GM20431 (cell line): ENCODE results near the gene CLHC1.

Experiments used
- in situ Hi-C: fragments of 300-500 bp; cut with MseI, MboI; formaldehyde crosslinking; loops from one replicate; pipeline ENCODE4 v1.15.0; 2020; ENCODE audit warnings: low sequenced_read_pairs; ENCODE audit not compliant: unreplicated experiment

The CLHC1 gene

GRCh38 chr2:55173438-55174054 lies 58.5 kb downstream of the CLHC1 start:
- in situ Hi-C loops: loop anchor here (25.0 kb wide), 1 partner anchor 286 kb away; no protein-coding TSS in a partner anchor

DNA sequence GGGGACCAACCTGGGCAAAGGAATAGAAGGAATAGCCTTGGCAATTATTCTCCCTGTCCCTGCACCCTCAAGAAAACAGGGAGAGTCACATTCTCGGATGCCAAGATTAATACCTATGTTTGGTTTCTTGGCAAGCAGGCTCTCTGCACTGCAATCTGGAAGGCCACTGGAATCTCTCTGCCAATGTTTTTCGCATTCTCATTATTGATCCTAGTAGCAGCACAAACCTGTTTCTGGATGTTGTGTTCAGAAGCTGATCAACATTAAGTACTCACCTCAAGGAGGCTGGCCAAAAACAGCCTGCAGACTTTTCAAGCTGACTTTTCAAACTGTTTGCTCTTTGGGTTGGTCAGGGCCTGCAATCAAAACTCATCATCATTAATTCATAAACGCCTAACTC lies 62.2 kb downstream of the CLHC1 start:
- in situ Hi-C loops: loop anchor here (25.0 kb wide), 1 partner anchor 283 kb away; no protein-coding TSS in a partner anchor

- in situ Hi-C loops: loop anchor here (25.0 kb wide), 1 partner anchor 282 kb away; no protein-coding TSS in a partner anchor
Measured at GRCh38 chr2:55169359-55169758, 62.7 kb downstream of the CLHC1 start.

DNA sequence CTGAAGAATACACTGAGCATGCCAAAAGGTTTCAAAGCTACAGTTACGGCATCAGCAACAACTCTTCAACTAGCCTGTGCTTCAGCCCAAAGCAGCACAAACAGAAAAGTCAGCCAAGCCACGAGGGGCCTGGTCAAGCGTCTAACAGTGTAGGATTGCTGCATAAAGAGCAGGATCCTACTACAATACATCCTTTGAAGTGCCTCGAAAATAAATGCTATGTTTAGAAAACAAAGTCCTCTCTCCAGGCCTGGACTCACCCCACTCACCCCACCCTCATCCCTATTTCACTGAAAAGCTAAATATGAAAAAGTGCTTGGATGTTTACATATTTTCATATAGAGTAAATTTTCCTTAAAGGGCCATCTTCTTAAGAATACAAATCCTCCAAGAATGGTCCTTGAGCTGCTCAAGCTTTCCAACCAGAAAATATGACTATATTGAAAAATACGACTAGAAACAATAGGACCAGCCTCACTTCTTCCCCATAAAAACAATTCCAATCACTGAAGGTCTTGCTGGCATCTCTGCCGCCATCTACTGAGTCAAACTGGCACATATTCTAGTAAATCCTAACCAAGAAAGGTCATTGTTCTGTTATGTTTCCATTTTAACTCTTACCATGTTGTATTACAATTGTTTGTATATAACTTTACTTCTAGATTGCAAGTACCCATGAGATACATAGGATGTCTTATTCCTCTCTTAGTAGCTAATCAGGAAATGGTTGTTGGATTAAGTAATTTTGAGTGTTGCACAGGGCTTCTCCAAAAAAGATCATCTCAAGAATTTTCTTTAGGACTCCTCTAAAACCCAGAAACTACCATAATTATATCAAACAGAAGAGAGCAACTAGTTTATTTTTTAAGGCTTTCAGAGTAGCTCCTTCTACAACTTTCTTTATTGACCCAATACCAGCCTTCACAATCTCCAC lies 63.6 kb downstream of the CLHC1 start:
- in situ Hi-C loops: loop anchor here (25.0 kb wide), 1 partner anchor 281 kb away; no protein-coding TSS in a partner anchor

DNA sequence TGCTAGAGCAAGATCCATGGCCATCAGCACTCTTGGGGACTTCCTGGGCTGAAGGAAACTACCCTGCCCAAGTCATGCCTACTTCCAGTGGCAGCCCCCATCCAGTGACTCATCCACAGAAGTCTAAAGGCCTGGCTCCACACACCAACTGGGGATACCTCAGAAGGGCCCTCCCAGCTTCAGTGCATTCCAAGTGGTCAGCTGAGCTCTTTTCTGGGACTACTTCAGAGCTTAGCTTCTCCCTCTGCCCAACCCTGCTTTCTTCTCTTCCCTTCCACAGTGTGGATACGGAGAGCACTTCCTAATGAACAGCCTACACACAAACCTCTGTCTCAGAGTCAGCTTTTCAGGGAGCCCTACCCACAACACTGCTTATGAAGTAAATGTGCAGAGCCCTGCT lies 66.5 kb downstream of the CLHC1 start:
- in situ Hi-C loops: loop anchor here (25.0 kb wide), 1 partner anchor 278 kb away; no protein-coding TSS in a partner anchor

- in situ Hi-C loops: loop anchor here (25.0 kb wide), 1 partner anchor 278 kb away; no protein-coding TSS in a partner anchor
Measured at GRCh38 chr2:55164534-55165480, 67.3 kb downstream of the CLHC1 start.

DNA sequence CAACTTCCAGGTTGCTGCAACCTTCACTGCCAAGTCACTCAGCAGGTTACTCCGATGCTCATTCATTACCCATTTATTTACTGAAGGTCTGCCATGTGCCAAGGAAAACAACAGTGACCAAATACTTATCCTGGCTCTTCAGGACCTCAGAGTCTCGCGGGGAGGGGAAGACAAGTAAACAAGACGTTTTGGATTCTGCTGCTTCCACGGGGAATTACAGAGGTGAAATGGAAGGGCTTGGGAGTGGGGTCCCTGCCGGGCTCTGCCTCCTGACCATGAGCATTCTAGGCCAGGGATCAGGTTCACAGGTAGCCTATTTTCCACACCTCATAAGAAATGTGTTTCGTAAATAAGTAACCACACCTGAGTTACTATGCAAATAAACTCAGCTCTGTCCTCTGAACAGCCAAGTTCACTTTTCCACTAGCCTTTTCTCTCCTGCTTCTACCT lies 68.1 kb downstream of the CLHC1 start:
- in situ Hi-C loops: loop anchor here (25.0 kb wide), 1 partner anchor 277 kb away; no protein-coding TSS in a partner anchor

DNA sequence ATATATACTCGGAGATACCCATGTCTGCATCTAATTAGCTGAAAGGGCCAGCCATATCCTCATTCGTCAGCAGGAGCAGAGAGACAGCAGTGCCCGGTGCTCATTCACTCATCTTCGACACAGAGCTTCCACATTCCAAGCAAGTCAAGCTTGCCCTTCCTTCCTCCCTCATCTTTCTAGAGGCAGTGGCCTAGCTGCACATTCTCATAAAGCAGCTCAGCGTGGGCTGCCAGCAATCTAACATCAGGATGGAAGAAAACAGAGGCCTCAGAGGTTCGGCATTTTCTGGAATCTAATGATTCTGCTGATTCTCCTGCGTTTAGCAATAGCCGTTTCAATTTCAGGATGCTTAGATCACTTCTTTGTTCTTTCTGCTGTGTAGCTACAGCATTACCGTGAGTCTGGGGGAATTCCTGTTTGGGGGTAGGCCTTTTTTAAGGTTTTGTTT lies 68.8 kb downstream of the CLHC1 start:
- in situ Hi-C loops: loop anchor here (25.0 kb wide), 1 partner anchor 276 kb away; no protein-coding TSS in a partner anchor

DNA sequence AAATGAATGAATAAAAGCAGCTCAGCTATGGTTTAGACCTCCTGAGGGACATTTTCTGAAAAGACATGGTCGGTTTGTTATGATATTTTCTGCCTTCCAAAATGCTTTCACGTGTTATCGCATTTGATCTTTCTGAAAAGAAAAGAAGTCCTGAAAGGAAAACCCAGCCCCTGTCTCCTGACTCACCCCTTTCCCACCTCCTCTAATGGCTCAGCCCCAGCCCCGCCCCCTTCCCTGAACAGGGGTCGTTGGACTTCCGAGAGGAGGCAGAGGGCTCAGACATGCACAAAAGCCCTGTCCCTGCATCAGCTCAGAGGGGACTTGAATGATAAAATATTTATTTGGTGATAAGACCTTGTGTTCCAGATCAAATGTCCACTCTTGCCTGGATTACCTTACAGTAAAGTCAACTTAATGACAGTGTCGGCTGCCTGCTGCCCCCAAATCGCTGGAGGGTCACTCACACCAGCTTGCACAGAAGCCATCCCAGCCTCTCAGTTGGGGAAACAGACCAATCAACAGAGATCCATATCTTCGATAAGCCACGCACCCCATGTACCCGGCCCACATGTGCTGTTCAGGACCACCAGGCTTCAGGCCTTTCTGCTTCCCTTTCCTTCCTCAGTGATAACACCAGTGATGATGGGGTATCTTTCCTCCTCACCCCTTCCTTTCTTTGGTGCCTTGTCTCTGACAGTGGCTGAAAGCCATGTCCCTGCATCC lies 69.6 kb downstream of the CLHC1 start:
- in situ Hi-C loops: loop anchor here (25.0 kb wide), 1 partner anchor 275 kb away; no protein-coding TSS in a partner anchor

DNA sequence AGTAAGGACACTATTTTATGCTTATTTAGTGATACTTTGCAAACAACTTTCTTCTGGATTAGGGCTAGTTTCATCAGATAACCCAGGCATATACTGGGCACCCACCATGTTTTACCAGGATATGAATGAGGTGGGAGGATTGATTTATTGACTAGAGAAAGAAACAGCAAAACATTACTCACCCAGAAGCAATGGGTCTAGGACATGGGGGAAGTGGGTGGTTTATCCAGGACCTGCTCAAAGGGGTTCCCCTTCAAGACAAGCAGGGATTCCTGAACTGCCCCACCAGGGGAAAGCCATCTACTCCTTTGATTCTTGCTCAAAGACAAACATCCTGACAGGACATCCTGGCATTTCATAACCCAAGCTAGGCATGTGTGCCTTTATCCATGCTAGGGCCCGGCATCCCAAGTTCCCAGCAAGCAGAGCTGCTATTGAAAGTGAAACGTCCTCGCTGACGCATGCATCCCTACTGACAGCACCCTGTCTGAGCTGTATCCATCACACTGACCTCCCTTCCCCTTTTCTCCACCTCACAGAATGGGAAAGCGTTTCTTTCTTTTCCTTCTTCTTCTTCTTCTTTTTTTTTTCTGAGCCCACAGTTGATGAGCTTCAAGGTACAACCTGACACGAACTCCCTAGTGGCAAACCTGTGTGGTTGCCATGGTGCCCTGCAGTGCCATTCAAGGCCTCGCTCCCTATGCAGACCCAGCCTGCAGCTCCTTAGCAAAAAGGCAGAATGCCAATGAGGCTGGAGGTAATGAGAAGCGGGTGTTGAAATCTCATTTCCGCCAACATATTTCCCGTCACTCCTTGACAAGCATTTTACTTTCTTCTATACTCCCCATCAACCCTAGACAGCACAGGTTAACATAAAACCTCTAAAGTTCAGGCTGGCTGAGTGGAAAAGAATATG lies 70.5 kb downstream of the CLHC1 start:
- in situ Hi-C loops: loop anchor here (25.0 kb wide), 1 partner anchor 274 kb away; no protein-coding TSS in a partner anchor

DNA sequence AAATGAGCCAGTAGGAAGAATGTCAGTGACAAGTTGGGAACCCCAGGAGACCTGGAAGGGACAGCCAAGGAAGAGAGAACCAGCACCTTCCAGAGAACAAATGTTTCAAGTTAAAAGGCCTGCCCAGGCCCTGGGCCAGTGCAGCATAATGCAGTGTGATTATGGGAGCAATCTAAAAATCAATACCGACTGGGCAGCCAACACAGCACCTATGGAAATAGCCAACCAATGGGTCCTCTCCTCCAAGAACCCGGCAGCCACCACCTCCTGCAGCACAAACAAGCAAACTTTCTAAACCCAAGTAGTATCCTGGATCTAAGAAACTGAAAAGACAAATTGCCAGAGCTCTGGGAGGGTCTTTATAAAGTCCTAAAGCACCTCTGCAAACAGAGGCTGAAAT lies 71.7 kb downstream of the CLHC1 start:
- in situ Hi-C loops: loop anchor here (25.0 kb wide), 1 partner anchor 273 kb away; no protein-coding TSS in a partner anchor

- in situ Hi-C loops: loop anchor here (25.0 kb wide), 1 partner anchor 272 kb away; no protein-coding TSS in a partner anchor
Measured at GRCh38 chr2:55159752-55160151, 72.3 kb downstream of the CLHC1 start.

GRCh38 chr2:55159037-55159651 lies 72.9 kb downstream of the CLHC1 start:
- in situ Hi-C loops: loop anchor here (25.0 kb wide), 1 partner anchor 272 kb away; no protein-coding TSS in a partner anchor

DNA sequence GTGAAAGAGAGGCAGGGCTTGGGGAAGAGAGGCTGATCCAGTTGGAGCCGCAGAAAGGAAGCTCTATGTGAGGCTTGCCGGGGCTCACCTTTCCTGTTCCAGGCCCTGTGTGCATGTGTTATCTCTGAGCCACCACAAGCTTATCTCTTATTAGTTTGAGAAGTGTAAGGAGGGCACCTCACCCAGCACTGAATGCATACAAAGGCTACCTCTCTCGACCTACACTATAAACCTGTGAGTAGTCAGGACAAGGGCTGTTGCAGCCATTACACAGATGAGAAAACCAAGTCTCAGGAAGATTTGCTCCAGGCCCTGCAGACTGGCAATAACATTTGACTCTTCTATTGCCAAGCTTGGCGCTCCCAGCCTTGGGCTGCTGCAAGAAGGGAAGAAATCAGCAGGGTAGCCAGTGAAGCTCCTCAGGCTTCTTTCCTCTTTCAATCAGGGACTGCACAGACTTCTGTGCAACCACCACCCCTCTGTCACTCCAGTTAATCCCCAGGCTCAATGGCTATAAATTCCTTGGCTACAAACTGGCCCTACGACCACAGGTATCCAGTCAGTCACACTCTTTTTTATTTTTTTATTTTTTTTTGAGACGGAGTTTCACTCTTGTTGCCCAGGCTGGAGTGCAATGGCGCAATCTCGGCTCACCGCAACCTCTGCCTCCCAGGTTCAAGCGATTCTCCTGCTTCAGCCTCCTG lies 73.8 kb downstream of the CLHC1 start:
- in situ Hi-C loops: loop anchor here (25.0 kb wide), 1 partner anchor 271 kb away; no protein-coding TSS in a partner anchor

DNA sequence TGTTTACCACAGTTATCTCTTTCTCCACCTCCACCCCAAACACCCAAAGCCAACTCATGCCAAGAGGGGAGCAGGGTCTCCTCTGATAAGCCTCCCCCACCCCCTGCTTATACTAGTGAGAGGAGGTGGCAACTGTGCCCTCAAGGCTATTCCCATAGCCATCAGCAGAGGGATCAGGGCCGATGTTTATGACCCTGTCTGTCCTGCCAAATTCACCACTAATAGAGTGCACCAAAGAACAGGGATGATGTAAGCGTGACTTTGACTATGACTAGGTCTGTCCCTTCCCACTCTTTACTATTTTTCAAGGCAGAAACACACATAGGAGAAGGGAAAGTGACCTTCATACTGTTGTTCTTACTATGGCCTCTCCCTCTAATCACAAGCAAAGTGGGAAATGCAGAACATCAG lies 74.6 kb downstream of the CLHC1 start:
- in situ Hi-C loops: loop anchor here (25.0 kb wide), 1 partner anchor 270 kb away; no protein-coding TSS in a partner anchor

GRCh38 chr2:55156984-55157383 lies 75.1 kb downstream of the CLHC1 start:
- in situ Hi-C loops: loop anchor here (25.0 kb wide), 1 partner anchor 270 kb away; no protein-coding TSS in a partner anchor
